Inflammatory macrophage treated with lipopolysaccharide for 1 hour (primary cell): ENCODE data around the gene ARHGEF17.
"Not testable (repeated sequence)": the region's sequence is repeated elsewhere in the genome, so short reads cannot be mapped to it uniquely, and the experiment has no call there.

Experiments
- DNase-seq, 2 donors: peaks; one replicate each; pipeline ENCODE4 v3.0.0-alpha.2; 2020 to 2022

ARHGEF17 gene, protein sequence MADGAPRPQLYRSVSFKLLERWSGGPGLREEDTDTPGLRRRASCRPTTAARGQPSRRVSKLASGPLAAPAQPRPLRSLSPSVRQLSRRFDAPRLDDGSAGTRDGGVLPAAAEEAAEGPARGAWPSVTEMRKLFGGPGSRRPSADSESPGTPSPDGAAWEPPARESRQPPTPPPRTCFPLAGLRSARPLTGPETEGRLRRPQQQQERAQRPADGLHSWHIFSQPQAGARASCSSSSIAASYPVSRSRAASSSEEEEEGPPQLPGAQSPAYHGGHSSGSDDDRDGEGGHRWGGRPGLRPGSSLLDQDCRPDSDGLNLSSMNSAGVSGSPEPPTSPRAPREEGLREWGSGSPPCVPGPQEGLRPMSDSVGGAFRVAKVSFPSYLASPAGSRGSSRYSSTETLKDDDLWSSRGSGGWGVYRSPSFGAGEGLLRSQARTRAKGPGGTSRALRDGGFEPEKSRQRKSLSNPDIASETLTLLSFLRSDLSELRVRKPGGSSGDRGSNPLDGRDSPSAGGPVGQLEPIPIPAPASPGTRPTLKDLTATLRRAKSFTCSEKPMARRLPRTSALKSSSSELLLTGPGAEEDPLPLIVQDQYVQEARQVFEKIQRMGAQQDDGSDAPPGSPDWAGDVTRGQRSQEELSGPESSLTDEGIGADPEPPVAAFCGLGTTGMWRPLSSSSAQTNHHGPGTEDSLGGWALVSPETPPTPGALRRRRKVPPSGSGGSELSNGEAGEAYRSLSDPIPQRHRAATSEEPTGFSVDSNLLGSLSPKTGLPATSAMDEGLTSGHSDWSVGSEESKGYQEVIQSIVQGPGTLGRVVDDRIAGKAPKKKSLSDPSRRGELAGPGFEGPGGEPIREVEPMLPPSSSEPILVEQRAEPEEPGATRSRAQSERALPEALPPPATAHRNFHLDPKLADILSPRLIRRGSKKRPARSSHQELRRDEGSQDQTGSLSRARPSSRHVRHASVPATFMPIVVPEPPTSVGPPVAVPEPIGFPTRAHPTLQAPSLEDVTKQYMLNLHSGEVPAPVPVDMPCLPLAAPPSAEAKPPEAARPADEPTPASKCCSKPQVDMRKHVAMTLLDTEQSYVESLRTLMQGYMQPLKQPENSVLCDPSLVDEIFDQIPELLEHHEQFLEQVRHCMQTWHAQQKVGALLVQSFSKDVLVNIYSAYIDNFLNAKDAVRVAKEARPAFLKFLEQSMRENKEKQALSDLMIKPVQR (N-terminal part only)

DNA sequence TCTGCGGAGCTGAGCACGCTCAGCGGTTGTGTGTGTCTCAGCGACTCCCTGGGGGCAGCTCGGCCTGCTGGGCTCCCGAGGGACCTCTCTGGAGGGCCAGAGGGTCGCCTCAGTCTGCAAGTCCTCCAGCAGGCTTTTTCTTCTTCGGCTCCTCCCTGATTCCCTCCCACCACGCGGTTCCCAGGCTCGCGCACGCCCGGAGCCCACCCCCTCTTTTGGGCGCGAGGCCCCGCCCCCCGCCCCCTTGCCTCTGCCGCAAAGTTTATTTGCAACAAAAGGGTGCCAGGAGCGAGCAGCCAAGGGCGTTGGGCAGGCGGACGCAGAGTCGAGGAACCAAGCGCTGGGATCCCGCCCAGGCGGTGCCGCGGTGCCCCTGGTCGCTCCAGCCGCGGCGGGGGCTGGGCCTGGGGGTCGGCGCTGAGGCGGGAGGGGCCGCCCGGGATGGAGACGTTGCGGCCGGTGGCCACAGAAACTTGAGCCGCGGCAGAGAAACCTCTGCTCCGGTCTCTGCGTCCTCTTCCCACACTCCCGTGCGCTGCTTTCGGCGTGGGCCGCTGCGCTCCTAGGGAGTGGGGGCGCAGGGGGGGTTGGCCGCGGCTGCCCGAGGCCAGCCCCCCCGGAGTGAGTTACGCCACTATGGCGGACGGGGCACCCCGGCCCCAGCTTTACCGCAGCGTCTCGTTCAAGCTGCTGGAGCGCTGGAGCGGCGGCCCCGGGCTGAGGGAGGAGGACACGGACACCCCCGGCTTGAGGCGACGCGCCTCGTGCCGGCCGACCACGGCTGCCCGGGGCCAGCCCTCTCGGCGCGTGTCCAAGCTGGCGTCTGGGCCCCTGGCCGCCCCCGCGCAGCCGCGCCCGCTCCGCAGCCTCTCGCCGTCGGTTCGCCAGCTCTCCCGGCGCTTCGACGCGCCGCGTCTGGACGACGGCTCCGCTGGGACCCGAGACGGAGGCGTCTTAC lies at the start of gene ARHGEF17:
Gene ARHGEF17 (plus strand): TSS at position 274 of the 958 bp plus-strand sequence. CDS start 363 bp downstream, at position 637.
- DNase-seq = peak; percentile 18 to 38

DNA sequence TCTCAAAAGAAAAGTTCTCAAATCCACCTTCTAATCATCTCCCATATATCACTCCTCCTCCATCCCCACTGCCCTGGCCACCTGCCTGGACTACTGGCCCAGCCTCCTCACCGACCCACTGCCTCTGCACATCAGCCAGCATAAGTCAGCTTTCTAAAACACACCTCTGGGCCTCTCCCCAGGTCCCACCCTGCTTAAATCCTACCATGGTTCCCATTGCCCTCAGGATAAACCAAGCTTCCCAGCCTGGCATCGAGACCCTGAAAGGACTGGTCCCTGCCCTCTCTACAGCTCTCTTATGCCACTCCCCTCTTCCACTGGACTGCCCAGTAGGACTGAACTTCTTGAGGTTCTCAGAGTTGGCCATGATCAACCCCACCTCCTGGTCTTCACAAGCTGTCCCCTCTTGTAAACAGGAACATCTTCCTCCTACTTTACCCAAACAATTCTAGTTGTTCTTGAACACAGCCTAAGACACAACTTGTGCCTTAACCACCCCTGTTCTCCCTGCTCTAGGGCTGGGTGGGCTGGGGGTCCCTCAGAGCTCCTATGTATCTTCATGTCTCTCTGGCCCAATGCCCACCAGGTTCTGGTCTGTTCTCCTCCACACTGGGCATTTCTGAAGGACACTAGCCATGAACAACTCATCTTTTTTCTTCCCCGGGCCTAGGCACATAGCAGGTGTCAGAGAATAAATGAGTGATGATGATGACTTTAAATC lies 48.5 kb upstream of the ARHGEF17 start:
- no peak for DNase-seq

DNA sequence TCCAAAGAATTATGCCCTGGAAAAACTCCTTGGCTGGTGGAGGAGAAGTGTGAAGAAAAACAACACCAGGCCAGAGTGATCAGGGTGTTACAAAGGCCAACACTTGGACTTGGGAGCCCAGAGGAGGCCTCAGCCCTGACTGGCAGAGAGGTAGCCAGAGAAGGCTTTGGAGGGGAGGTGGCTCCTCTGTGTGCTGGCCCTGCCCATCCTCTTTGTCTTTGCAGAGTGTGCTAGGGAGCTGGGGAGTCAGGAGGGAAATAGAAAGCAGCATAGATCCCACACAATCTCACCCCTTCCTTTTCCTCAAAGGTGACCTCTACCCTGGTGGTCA lies 48.0 kb upstream of the ARHGEF17 start:
- DNase-seq = no peak

DNA sequence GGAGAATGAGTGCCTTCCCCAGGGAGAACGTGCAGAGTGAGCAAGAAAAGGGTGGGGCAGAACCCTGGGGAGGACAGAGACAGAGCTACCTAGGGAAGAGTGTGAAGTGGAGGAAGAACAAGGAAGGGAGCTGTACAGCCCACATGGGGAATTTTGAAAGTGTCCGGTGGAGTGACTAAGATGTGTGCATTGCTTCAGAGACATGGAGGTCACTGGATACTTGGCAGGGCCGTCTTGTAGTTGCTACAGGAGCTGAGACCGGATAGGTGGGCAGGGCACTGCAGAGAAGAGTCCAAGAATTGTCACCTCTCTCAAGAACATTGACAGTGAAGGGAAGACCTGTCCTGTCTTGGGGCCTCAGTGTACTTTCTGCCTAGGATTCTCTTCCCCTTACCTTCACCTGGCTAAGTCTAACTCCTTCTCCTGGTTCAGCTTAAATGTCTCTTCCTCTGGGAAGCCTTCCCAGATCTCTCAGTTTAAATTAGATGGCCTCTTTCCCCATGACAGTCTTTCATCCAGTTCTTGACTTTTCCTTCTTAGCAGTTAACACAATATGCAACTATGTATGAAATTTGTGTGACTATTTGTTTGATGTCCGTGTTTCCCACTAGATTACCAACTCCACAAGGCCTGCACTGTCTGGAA lies 45.1 kb upstream of the ARHGEF17 start:
- peak; percentile 74 to 83 for DNase-seq

DNA sequence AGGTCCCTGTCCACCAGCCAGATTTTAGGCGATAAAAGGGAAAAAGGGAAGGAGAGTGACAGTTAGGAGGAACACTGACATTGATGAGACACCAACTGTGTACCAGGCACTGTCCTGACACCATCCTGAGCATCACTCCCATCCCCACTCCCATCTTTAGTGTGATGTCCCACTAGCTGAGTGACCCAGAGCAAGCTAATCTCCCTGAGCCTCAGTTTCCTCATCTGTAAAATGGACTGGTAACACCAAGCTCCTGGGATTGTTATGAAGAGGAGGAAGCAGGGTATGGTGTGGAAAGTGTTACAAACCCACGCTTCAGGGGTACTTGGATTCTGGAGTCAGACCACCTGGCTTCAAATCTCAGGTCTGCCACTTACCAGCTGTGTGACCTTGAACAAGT lies 44.4 kb upstream of the ARHGEF17 start:
- DNase-seq = no peak

DNA sequence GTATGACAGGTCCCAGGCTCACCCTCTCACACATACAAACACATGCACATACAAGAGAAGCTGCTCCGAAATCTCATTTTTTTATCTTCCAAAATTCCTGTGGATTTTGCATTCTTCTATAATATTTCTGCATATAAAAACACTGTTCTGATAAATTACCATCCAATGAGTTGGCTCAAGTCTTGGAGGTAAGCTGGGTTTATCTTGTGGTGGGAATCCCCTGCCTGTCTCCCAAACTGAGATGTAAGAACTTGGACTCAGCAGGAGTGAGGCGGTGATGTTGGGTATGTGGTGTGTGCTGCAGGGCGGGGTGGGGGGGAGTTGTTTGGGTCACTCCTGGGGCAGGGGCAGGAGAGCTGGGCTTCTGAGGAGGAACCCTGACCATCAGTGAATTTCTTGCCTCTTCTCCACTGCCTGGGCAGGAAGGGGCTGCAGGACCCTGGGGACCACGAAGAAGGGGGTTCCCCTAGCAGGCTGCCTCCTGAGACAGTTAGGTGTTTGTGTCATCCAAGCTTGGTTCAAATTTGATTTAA lies 42.7 kb upstream of the ARHGEF17 start:
- no peak for DNase-seq

DNA sequence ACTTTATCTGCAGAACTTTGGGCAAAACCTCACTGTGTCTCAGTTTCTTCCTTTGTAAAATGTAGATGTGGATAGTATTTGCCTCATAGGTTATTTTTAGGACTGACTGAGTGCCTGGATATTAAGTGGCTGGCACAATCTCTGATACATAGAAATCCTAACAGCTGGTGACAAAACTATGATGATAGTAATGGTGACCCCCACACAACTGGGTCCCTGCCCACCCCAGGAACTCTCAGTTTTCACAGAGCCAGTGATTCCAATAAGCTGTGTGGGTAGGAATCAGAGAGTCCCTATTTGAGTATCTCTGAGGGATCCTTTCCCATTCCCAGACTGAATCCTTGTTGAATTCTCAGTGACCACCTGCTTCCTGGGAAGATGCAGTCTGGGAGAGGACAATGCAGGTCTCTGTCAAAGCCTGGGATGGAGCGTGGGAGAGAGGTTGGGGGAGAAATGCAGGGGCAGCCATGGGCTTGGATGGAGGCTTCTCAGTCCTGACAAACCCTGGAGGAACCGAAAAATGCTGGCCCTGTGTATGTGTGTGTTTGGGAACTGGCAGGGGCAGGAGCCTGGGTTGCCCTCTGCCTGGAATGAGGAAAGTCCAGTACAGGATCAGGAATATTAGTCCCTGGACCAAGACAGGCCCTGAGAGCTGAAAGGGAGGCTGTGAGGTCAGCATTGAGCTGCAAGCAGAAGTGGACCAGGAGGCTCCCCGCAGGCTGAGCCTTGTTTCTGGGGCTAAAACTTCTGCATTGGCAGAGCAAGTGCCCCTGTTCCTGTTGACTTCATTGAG lies 42.0 kb upstream of the ARHGEF17 start:
- no peak for DNase-seq

DNA sequence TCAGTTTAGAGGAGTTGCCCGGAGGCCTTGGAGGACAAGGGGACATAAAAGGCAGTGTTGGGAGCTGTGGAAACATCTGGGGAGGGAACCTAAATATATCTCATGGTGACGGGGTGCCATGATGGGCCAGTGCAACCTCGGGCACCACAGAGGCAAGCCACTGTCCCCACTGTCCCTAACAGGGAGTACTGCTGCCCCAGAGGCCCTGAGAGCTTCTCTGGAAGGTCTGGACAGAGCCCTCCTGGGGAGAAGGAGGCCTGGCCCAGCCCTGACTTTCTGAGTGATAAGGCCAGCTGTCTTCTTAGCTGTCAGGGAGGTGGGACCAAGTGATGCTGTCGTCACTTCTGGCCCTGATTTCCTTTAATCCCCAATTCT lies 41.4 kb upstream of the ARHGEF17 start:
- DNase-seq = no peak

DNA sequence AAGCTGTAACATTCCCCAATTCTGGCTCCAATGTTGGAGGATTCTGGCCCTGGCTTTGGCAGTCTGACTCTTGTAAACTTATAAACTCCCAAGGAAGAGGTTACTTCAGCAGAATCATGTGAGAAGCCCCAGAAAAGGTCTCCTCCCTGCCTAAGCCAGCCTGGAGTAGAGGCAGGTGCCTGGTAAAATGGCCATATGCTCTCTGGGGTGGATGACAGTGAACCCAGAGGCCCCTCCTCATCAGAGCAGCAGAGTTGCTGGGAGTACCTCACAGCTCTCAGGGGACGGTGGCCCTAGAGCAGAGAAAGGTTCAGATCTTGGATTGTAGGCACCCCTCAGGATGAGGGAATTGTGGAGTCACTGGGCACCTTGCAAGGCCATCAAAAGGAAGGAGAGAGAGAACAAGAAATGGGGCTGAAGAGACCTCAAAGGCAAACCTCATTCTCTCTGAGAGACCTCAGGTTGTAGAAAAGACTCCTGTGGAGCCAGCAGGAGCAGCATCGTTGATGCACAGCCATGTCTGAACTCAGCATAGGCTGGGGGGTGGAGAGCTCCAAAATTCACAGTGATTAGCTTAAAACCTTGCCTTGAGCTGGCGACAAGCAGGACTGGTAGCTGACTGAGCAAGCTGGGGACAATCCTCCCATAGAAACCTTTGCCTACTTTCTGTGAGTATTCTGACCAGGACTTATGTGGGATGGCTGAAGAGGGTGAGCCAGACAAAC lies 40.8 kb upstream of the ARHGEF17 start:
- no peak for DNase-seq

DNA sequence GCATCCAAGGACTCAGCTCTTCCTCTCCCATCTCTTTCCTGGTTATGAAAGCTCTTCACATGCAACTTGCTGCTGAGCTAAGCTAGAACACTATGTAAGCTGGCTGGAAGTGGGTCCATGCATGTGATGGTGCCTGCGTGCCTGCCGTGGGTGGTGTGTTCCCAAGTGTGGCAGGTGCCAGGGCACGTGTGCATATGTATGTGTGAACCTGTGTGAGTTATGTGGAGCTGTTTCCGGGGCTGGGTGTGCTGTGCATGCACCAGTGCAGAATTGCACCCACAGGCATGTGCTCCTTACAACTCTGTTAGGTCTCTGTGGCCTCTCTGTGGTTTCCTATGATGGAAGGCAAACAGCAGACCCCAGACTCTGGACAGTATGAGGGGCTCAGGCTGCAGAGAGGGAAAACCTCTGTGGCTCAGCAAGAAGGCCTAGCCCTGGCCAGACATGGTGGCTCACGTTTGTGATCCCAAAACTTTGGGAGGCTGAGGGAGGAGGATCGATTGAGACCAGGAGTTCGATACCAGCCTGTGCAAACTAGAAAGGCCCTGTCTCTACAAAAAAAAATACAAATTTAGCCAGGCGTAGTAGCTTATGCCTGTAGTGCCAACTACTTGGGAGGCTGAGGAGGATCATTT lies 40.1 kb upstream of the ARHGEF17 start:
- no peak for DNase-seq

DNA sequence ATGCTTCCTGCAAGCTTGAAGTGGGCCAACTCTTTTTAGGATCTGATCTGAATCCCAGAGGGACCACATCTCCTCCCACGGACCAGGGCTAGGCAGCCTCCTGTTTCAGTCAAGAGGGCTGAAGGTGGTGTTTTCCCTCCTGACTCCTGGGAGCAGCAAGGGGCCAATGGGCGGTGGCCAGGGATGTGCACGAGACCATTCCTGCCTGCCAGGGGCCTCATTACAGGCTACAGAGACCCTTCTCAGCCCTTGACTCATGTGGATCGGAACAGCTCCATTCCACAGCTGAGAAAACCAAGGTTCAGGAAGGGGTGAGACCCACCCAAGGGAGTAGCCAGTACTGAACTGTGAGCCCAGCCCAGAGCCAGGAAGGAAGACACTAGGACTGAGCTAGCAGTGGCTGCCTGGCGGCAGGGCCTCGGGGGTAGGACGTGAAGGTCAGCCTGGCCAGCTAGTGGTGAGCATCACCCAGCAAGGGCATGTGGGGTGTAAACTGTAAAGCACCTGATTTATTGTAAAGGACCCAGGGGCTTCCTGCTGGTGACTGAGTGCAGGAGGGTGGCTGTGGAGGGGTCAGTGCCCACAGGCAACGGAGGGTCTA lies 39.3 kb upstream of the ARHGEF17 start:
- no peak for DNase-seq

DNA sequence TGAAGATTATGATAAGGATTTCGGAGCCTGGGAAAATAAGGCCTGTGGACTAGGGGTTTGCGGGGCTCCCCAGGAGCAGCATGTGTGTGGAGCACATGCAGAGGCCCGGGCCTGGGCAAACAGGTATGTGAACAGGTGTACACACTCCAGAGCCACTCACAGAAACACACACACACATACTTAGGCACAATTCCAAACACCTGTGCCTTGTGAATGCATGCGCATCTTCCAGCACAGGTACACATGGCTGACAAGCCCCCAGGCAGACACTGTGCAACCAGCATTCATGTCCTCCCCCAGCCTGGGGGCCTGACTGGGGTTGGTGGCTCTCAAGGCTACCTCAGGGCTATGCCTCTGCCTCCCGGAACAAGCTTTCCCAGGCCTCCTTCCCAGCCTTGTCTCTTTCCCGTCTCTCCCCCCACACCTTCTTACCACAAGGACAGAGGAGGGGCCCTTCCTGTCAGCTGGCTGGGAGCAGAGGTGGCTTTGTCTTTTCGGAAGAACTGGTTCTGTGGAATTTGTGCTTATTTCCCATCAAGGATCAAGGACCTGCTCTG lies 38.5 kb upstream of the ARHGEF17 start:
- DNase-seq = no peak

DNA sequence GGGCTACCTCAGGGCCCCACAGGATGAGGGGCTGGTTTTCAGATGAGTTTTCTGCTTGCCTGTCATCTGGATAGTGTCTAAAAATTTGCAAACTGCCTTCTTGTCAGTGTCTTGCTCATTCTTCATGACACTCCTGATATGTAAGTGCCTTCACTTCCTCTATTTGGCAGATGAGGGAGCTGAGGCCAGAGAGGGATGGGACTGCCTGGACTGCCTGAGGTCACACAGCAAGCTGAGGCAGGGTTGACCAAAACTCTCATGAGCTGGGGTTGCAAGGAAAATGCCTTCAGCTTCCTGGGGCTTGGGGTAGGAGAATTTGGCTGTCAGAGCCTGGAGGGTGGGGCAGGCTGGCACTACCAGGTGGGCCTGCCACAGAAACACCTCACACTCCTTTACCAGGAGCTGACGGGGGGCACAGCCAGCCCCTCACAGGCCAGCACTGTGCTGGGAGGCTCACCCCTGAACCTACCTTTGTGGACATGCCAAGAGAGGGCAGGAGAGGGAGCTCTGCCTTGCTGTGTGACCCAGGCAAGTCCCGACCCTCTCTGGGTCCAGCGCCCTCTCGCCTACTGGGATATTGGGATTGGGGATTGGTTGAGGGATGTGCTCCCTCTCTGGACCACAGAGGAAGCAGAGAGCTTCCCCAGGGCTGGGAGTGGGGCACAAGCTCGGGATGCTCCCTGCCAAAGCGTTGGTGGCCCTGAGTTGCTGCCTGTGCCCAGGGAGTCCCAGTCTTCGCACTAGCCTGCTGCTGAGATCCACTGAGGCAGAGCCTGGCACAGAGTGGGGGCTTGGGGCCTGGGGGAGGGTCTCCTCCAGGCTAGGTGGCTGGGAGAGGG lies 37.8 kb upstream of the ARHGEF17 start:
- DNase-seq = peak; percentile 62 to 73

DNA sequence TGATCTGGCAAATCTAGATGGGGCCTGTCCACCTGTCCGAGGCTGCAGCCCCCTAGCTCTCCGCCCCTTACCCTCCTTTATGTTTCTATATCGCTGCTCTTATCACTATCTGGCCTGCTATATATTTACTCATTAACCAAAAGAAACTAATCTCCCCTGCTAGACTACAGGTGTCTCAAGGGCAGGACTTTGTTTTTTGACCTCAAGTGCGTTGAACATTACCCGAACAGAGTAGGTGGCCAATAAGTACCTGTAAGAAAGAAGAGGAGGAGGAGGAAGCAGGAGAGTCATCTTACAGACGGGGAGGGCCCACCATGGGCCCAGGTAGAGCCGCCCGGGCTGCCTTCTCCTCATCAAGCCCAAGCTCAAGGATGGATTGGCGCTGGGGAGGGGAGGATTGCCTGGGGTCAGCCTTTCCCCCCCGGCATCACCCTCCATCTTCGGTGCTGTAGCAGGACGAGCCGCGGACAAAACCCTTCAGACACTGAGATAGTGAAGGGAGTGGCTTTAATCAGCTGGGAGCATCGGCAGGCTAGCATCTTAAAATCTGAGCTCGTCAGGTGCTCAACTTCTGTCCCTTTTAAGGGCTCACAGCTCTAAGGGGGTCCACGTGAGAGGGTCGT lies 37.1 kb upstream of the ARHGEF17 start:
- DNase-seq = no peak

DNA sequence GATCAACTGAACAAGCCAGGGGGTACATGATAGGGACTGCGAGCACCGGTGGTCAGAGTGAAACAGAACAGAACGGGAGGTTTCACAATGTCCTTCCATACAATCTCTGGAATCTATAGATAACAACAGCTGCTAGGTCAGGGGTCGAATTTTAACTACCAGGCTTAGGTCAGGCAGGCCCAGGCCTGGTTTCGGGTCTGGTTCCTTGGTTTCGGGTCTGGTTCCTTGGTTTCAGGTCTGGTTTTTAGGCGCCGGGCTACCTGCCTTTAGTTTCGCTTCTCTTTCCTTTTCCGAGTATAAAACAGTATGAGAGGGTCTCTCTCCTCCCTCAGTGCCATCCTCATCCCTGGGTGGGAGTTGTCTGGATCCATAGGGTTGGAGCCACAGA lies 36.6 kb upstream of the ARHGEF17 start:
- not testable (repeated sequence) for DNase-seq

DNA sequence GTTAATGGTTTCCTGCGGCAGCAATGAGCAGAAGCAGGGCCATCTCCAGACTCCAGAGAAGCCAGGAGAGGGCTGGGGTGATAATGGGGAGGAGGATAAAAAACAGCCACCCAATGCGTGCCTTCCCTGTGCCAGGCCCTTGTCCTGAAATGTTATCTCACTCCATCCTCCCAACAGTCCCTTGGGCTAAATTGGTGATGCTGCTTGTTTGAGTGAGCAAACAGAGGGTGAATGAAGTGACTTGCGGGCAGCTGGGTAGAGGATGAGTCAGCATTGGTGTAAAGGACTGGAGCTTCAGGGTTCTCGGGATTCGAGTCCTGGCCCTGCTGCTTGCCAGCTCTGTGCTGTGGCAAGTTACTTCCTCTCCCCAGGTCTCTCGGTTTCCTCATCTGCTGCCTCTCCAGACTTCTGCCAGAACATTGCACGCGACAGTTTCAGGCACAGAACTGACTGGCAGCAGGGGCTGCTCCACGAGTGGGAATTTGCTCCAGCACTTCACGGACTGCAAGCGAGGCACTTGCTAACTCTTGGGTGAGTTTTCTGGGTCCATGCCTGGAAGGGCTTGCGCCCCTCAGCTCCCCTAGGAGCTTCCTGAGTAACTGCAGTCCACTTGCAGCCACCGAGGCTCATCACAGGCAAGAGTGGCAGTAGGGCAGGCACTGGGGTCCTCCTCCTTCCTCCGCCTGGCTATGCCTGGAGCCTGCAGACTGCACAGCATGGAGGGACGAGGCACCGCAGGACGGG lies 36.0 kb upstream of the ARHGEF17 start, which contains the start of gene P2RY6:
Gene P2RY6 (plus strand): TSS at position 403 of the 744 bp plus-strand sequence. CDS start 24,181 bp downstream, outside the sequence.
- peak; percentile 66 to 71 for DNase-seq
